GM18951 (cell line): ENCODE results near the gene KHDC4.

Source experiments
- POLR2A ChIP-seq: IDR thresholded peaks from 4 replicates; pipeline ENCODE4 v1.6.1; 2011; ENCODE audit warnings: mild to moderate bottlenecking; ENCODE audit not compliant: insufficient read length, insufficient read depth; ENCODE audit errors: extremely low read depth
- in situ Hi-C: fragments of 300-500 bp; cut with MboI; formaldehyde crosslinking; loops from one replicate; pipeline ENCODE4 v1.12.0; 2022; ENCODE audit warnings: low sequenced_read_pairs, mixed read lengths, inconsistent platforms; ENCODE audit not compliant: unreplicated experiment

KHDC4 gene

GRCh38 chr1:155934097-155934935 lies at the start of gene KHDC4:
Gene KHDC4 (minus strand): TSS chr1:155934413. CDS start chr1:155934373, 40 bp downstream.
- TF ChIP-seq POLR2A = peak; percentile 95
- in situ Hi-C loops = no loop called here

GRCh38 chr1:155983191-155984024 lies 49.2 kb upstream of the KHDC4 start:
- peak; percentile 41 for TF ChIP-seq POLR2A
- in situ Hi-C loops = loop anchor here (5.0 kb wide), 1 partner anchor 36 kb away; no protein-coding TSS in a partner anchor

GRCh38 chr1:155982106-155982505 lies 47.9 kb upstream of the KHDC4 start:
- in situ Hi-C loops = loop anchor here (5.0 kb wide), 1 partner anchor 35 kb away; no protein-coding TSS in a partner anchor
- TF ChIP-seq POLR2A = no peak

- in situ Hi-C loops = loop anchor here (5.0 kb wide), 1 partner anchor 34 kb away; no protein-coding TSS in a partner anchor
- no peak for TF ChIP-seq POLR2A
These were observed 47.3 kb upstream of the KHDC4 start for GRCh38 chr1:155981266-155982088.

DNA sequence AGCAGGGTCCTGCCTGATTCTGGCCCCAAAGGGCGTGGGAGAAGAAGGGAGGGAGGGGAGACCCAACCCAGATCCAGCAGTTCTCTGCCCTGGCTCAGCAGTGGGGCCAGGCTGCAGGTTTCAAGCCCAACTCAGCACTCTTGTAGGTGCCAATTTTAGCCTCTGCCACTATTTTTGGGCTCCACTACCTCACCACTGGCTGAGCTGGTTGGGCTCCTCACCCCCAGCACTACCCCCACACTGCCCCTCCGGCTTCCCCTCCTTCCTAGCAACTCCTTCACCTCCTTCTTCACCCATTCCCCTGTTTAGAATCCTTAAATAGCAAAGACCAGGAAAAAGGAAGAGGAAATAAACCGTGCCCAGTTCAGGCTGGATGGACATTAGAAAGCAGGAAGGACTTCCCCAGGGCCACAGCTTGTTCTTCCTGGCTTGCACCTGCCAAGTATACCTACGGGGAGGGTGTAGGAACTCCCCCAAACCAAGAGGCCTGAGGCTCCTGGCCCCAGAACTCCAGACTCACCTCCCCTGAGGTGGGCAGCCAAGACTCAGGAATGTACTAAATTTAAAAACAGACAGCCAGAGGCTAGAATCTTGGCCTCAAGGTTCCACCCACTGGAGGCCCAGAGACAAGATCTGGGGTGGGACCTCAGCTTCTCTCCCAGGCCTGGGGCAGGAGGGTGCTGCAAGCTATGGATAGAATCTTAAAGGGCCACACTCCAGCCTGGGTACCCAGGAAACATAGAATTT lies 45.6 kb upstream of the KHDC4 start:
- in situ Hi-C loops = loop anchor here (5.0 kb wide), 1 partner anchor 32 kb away; no protein-coding TSS in a partner anchor
- peak; percentile 38 for TF ChIP-seq POLR2A

DNA sequence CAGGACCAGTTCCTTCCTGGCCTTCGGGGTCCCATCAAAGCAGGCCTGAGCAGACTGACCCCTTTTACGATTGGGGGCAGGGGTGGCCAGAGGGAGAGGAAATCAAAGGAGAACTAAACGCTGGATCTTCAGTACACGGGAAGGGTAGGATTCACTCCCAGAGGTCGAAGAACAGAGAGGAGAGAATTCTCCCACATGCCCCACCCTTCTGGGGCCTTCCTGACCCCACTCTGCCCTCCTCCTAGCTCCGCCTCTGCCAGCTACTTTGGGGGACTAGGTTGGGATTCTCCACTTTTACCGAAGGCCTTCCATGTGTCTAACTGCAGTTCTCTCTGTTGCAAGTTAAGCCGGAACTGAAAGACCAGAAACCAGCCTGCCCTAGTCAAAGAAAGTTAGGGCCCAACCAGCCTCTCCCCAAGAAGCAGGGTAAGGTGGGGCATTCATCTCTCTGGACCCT lies 44.8 kb upstream of the KHDC4 start:
- in situ Hi-C loops = no loop called here
- TF ChIP-seq POLR2A = peak; percentile 35

DNA sequence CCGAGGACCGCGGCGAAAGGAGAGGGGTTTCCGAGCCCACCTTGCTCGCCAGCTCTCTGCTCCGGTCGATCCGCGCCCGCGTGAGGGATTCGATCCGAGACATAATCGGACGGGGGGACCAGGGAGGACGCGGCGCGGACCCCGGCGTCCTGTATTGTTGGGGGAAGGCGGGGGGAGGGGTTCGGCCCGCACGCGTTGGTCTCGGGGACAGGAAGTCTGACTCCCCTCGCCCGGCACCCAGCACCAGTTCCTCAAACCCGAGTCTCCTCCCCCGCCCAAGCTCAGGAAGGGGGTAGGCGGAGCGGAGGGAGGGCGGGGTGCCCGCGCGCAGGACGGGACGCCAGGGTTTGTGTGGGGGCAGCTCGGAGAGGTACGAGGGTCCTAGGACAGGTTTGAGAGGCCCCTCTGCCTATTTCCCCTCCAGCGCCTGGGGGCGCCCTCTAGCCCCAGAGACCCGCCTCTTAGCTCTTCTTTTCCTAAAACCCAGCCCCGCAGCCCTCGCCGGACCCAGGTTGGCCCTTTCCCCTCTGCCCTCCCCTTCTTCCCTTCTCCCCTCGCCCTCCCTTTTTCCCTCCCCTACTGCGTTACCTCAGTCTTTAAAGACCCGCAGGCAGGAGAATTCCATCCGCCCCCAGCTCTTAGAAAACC lies 44.2 kb upstream of the KHDC4 start, which contains the start of gene ARHGEF2:
Gene ARHGEF2, minus strand, starts transcription at position 223 of the 648 bp plus-strand sequence. Its CDS starts 120 bp downstream, at position 103.
- TF ChIP-seq POLR2A = peak; percentile 79
- in situ Hi-C loops = no loop called here

DNA sequence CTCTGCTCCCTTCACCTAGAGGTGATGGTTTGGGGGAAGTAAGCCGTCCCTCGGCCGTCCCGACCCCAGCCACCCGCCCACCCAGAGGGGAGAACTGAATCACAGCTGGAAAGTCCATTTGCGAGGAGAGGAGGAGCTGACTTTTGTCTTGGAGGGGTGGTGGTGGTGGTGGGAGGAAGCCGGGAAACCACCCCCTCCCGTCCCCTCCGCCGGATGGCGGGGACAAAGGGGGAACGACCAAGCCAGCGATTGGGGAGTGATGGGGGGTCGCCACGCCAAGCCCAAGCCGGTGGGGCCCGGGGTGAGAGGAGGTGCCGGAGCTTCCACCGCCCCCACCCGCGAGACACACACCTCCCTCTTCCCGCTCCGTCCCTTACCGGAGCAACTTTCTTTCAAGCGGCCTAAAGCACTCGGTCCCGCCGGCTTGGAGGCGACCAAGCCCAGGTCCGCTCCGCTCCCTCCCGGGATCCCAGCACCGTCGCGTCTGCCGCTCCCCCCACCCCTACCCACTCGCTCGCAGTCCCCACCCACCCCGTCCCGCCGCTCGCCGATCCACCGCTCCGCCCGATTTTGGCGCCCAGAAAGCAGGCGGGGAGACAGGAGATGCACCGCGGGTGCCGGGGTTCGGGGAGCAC lies 43.6 kb upstream of the KHDC4 start:
- in situ Hi-C loops = no loop called here
- TF ChIP-seq POLR2A = peak; percentile 5

GRCh38 chr1:155976913-155977689 lies 42.9 kb upstream of the KHDC4 start:
- TF ChIP-seq POLR2A = peak; percentile 12
- in situ Hi-C loops = no loop called here

DNA sequence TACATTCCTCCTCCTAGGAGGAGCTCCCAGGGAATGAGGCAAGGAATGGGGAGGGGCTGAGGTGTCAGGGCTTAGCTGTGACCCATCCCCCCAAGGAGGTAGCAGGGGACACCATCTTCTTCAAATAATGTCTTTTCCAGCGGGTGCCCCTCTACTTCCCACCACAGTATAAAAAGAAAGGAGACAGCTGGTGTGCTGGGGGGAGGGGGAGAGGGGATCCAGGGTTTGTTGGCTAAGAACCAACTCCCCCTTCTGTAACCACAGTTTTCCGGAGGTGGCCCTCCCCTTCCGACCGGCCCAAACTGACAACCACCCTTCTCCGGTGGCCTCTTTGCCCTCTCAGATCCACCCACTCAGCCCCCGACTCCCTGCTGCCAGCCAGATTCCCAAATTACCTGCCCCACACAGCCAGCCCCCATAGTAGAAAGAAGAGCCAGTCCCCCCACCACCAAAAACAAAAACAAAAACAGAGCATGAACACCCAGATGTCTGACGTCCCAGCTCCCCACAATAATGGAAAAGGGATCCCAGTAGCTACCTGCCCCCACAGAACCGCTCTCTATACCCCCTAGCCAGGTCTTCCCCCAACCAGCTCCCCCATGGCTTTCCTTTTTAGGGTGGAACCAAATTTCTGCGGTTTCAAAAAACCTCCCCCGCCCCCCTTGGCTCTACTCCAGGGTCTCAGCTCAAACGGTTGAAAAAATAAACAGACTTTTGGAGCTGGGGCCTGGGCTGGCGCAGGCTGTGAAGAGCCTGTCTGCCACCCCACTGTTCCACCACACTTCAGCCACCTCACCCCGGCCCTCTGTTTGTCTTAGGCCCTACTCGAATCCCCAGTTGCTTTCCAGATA lies 42.1 kb upstream of the KHDC4 start:
- in situ Hi-C loops = no loop called here
- TF ChIP-seq POLR2A = no peak
